Measurements from ENCODE around the gene NDUFV1. TPM values are rescaled to one million over a fixed set of nuclear protein-coding genes. Genes with fewer than 3 reads are reported as not detected.

The NDUFV1 gene
- total and polyA plus RNA-seq, 4 donors, result 83.6 to 172 (median 163) TPM

- WGBS, result 80% methylated on average over 12 of the region's 12 CpGs
- Histone ChIP-seq H3K27ac (ENCODE audit: low read depth in 1 of 2, low read length in 2 of 2) (no peak overlapping the region), H3K9ac (ENCODE audit: low read depth in 1 of 2, low read length in 2 of 2) (no peak overlapping the region), H3K36me3 (ENCODE audit: control insufficient read depth in 4 of 4, insufficient read depth in 3 of 4, low read depth in 1 of 4, low read length in 3 of 4) (no peaks in the 10 kb centered on the region), H3K27me3 (ENCODE audit: control insufficient read depth in 4 of 4, insufficient read depth in 4 of 4, low read length in 3 of 4) (no peaks in the 10 kb centered on the region), H3K9me3 (ENCODE audit: control insufficient read depth in 4 of 4, low read length in 3 of 4) (no peaks in the 10 kb centered on the region), H3K4me3 (ENCODE audit: low read depth in 1 of 3, low read length in 3 of 3) (no peak overlapping the region), H3K4me1 (ENCODE audit: control insufficient read depth in 4 of 4, insufficient read depth in 4 of 4, low read length in 3 of 4) (peaks cover 2 to 20% (median 11%) of the 10 kb centered on the region in 4 donors)
- TF ChIP-seq YY1 (IDR thresholded peaks at IDR 0.05), result no peak
- TF ChIP-seq TAF1 (conservative IDR thresholded peaks at IDR 0.05), result no peak
- no peak for TF ChIP-seq FOXA2 (IDR thresholded peaks at IDR 0.05)
- TF ChIP-seq HNF4G (IDR thresholded peaks at IDR 0.05), result no peak
- TF ChIP-seq HNF4A (conservative IDR thresholded peaks at IDR 0.05), result no peak
- no peak for TF ChIP-seq NR2F2 (IDR thresholded peaks at IDR 0.05)
- TF ChIP-seq RXRA (IDR thresholded peaks at IDR 0.05), result no peak
- no peak for TF ChIP-seq JUND (IDR thresholded peaks at IDR 0.05)
- no peak for TF ChIP-seq REST (IDR thresholded peaks at IDR 0.05)
- no peak for TF ChIP-seq GABPA (IDR thresholded peaks at IDR 0.05 in 1 of 2, conservative IDR thresholded peaks at IDR 0.05 in 1 of 2)
- no peak for TF ChIP-seq EGR1 (IDR thresholded peaks at IDR 0.05; ENCODE audit: low read depth in 2 of 2)
- TF ChIP-seq ATF3 (IDR thresholded peaks at IDR 0.05), result no peak
- TF ChIP-seq FOXA1 (IDR thresholded peaks at IDR 0.05), result no peak
- no peak for TF ChIP-seq MAX (IDR thresholded peaks at IDR 0.05)
- TF ChIP-seq CTCF (IDR thresholded peaks at IDR 0.05; ENCODE audit: low read depth, low read length, missing input control), result no peak
- no peak for TF ChIP-seq ZBTB33 (IDR thresholded peaks at IDR 0.05)
- TF ChIP-seq SP1 (IDR thresholded peaks at IDR 0.05), result no peak
- TF ChIP-seq RAD21 (IDR thresholded peaks at IDR 0.05), result no peak
- DNase-seq (ENCODE audit: low spot score), result no peak
Observed at GRCh38 chr11:67648796-67649613, 42.3 kb downstream of the NDUFV1 start.

Data from liver (tissue), 9 donors.